A549 (cell line): ENCODE results near the gene KCNH2. TPM values are rescaled to one million over a fixed set of nuclear protein-coding genes. Genes with fewer than 3 reads are reported as not detected.

Experiments
- ATAC-seq, 2 experiments: fragments of 200-7000 bp in 1 of 2; fragments of >200 bp in 1 of 2; cut with Nextera tagmentation in 1 of 2; cut with Tn5 transposase in 1 of 2; 3 replicates each; pipeline versions ENCODE4 v1.8.0 to v1.9.1; 2018 to 2020; ENCODE audit warnings: mild to moderate bottlenecking in 1 of 2, moderate library complexity in 1 of 2
- CTCF ChIA-PET: fragments of 300-600 bp; sonication (Branson Sonifier 250); formaldehyde crosslinking; extraction: SDS; loops from one replicate; lab custom pipeline; 2021; ENCODE audit warnings: antibody characterized with exemption, inconsistent platforms; lab: Yijun Ruan, JAX
- POLR2A ChIA-PET: fragments of 350-600 bp; formaldehyde crosslinking; extraction: SDS; loops from one replicate; lab custom pipeline; 2021; ENCODE audit warnings: antibody characterized with exemption, inconsistent platforms; lab: Yijun Ruan, JAX
- DNase-seq, 2 experiments: peaks; one replicate each; pipeline versions ENCODE4 v3.0.0 to v3.0.0-alpha.2; 2011 to 2016; ENCODE audit warnings: low read depth in 1 of 2, low spot score in 1 of 2
- FAIRE-seq: peaks from 2 replicates; lab custom pipeline; 2011; peaks lifted over from hg19 to GRCh38; lab: Jason Lieb, UNC
- H3K27ac ChIP-seq, 2 experiments: fragments of >200 bp; sonication (Bioruptor Twin); formaldehyde crosslinking; 3 replicates each; pipeline ENCODE4 v1.5.1; 2016 to 2017
- H3K4me1 ChIP-seq: fragments of >200 bp; sonication (Bioruptor Twin); formaldehyde crosslinking; 3 replicates; pipeline ENCODE4 v1.6.1; 2016
- H3K4me2 ChIP-seq: fragments of >200 bp; sonication (Bioruptor Twin); formaldehyde crosslinking; 3 replicates; pipeline ENCODE4 v1.6.1; 2016
- H3K4me3 ChIP-seq: fragments of >200 bp; sonication (Bioruptor Twin); formaldehyde crosslinking; 3 replicates; pipeline ENCODE4 v1.5.1; 2016
- H3K9me3 ChIP-seq: fragments of >200 bp; sonication (Bioruptor Twin); formaldehyde crosslinking; 3 replicates; pipeline ENCODE4 v1.6.1; 2016
- BCL3 ChIP-seq: fragments of >200 bp; sonication (Bioruptor Twin); formaldehyde crosslinking; IDR thresholded peaks from 3 replicates; pipeline ENCODE4 v1.6.1; 2016
- BHLHE40 ChIP-seq: IDR thresholded peaks from 2 replicates; pipeline ENCODE4 v1.6.1; 2012; ENCODE audit warnings: low read depth, low read length, inconsistent platforms
- CBX8 ChIP-seq: fragments of 200-600 bp; sonication (generic); IDR thresholded peaks from 2 replicates; pipeline ENCODE4 v1.6.1; 2016
- CEBPB ChIP-seq, 2 experiments: fragments of >200 bp in 1 of 2; sonication (Bioruptor Twin) in 1 of 2; formaldehyde crosslinking in 1 of 2; IDR thresholded peaks; 2 replicates each; pipeline ENCODE4 v1.6.1; 2012 to 2016
- E2F6 ChIP-seq: IDR thresholded peaks from 2 replicates; pipeline ENCODE4 v1.6.1; 2012; ENCODE audit warnings: low read depth, borderline replicate concordance
- ELK1 ChIP-seq: fragments of 150-350 bp; IDR thresholded peaks from 2 replicates; pipeline ENCODE4 v1.6.1; 2014; ENCODE audit warnings: low read depth, mild to moderate bottlenecking, low read length
- FOSL2 ChIP-seq, 2 experiments: fragments of 450-650 bp in 1 of 2; fragments of >200 bp in 1 of 2; sonication (Bioruptor Twin) in 1 of 2; formaldehyde crosslinking; IDR thresholded peaks; 2 replicates each; pipeline versions ENCODE4 v1.5.0 to v1.6.1; 2016 to 2020; ENCODE audit warnings: mild to moderate bottlenecking in 1 of 2, moderate library complexity in 1 of 2
- GATA3 ChIP-seq: IDR thresholded peaks from 2 replicates; pipeline ENCODE4 v1.6.1; 2012; ENCODE audit warnings: borderline replicate concordance
- HES2 ChIP-seq: fragments of >200 bp; sonication (Bioruptor Twin); formaldehyde crosslinking; IDR thresholded peaks from 2 replicates; pipeline ENCODE4 v1.6.1; 2016
- HOXA7 ChIP-seq: fragments of 250-450 bp; sonication (Bioruptor Pico); IDR thresholded peaks from 2 replicates; pipeline ENCODE4 v1.5.0; 2020; ENCODE audit warnings: mild to moderate bottlenecking, moderate library complexity
- JUNB ChIP-seq: fragments of >200 bp; sonication (Bioruptor Twin); formaldehyde crosslinking; IDR thresholded peaks from 2 replicates; pipeline ENCODE4 v1.6.1; 2016
- KDM5A ChIP-seq: fragments of 200-600 bp; sonication (generic); IDR thresholded peaks from 2 replicates; pipeline ENCODE4 v1.6.1; 2016; ENCODE audit warnings: antibody characterized with exemption, mild to moderate bottlenecking
- MAFK ChIP-seq: fragments of 450-650 bp; IDR thresholded peaks from 2 replicates; pipeline ENCODE4 v1.6.1; 2014; ENCODE audit not compliant: partially characterized antibody
- MAX ChIP-seq: IDR thresholded peaks from 2 replicates; pipeline ENCODE4 v1.6.1; 2012
- MYC ChIP-seq: IDR thresholded peaks from 2 replicates; pipeline ENCODE4 v1.6.1; 2012; ENCODE audit warnings: mild to moderate bottlenecking, inconsistent platforms, low read length, improper control_type of control experiment, borderline replicate concordance
- NFE2L2 ChIP-seq: fragments of 150-350 bp; conservative IDR thresholded peaks from 2 replicates; pipeline ENCODE4 v1.6.1; 2014; ENCODE audit warnings: low read length
- NR3C1 ChIP-seq: fragments of >200 bp; sonication (Bioruptor Twin); formaldehyde crosslinking; IDR thresholded peaks from 3 replicates; pipeline ENCODE4 v1.6.1; 2017
- RARB ChIP-seq: fragments of 250-450 bp; sonication (Bioruptor Pico); IDR thresholded peaks from 2 replicates; pipeline ENCODE4 v1.8.0; 2021; ENCODE audit warnings: mild to moderate bottlenecking, moderate library complexity
- REST ChIP-seq: fragments of 200-600 bp; sonication (generic); IDR thresholded peaks from 2 replicates; pipeline ENCODE4 v1.6.1; 2016; ENCODE audit warnings: antibody characterized with exemption, mild to moderate bottlenecking, moderate library complexity
- RNF2 ChIP-seq: fragments of 200-600 bp; sonication (generic); IDR thresholded peaks from 2 replicates; pipeline ENCODE4 v1.6.1; 2016; ENCODE audit warnings: low read depth, mild to moderate bottlenecking, antibody characterized with exemption, moderate library complexity, borderline replicate concordance
- TFCP2L1 ChIP-seq: fragments of 250-450 bp; sonication (Bioruptor Pico); IDR thresholded peaks from 2 replicates; pipeline ENCODE4 v1.5.0; 2021; ENCODE audit warnings: mild to moderate bottlenecking
- TP53 ChIP-seq: fragments of 250-450 bp; sonication (Bioruptor Pico); IDR thresholded peaks from 2 replicates; pipeline ENCODE4 v1.5.0; 2021; ENCODE audit warnings: mild to moderate bottlenecking, moderate library complexity
- ZFP36 ChIP-seq: fragments of 450-650 bp; IDR thresholded peaks from 2 replicates; pipeline ENCODE4 v1.6.1; 2014; ENCODE audit warnings: borderline replicate concordance; ENCODE audit not compliant: partially characterized antibody
- ZNF302 ChIP-seq: fragments of 250-450 bp; sonication (Bioruptor Pico); IDR thresholded peaks from 2 replicates; pipeline ENCODE4 v1.9.0; 2021; ENCODE audit warnings: inconsistent platforms, mild to moderate bottlenecking, moderate library complexity
- WGBS: methylation state at CpG from one replicate; pipeline ENCODE4 v1.1.6; 2017; ENCODE audit errors: missing lambda C conversion rate; 5-methylcytosine and 5-hydroxymethylcytosine counted together
- polyA plus RNA-seq, 4 experiments: library from polyadenylated mRNA; depleted of rRNA in 3 of 4; stranded (reverse); fragments of >200 nt; fragmentation: RNase III in 1 of 4; extraction: RNeasy Plus Mini Kit Qiagen cat#74134 plus additional on column Dnase treatment in 1 of 4; gene quantifications; 2 replicates in 3 of 4; 3 replicates in 1 of 4; pipeline ENCODE4 v1.2.3, GENCODE V29; 2011 to 2017

KCNH2 gene
- polyA plus RNA-seq, 2 of the 4 experiments (the other 2 are of a cell fraction), result 0.26 to 0.41 TPM

GRCh38 chr7:151010307-151011096, 32.4 kb upstream of the KCNH2 start:
- H3K4me1 ChIP-seq, result peaks cover 23% of the 10 kb centered on the region; the same call in 1 of the 3 replicates
- 62% methylated on average over 15 of the region's 18 CpGs for WGBS
- no peak for TF ChIP-seq MAX
- TF ChIP-seq GATA3, result no peak
- TF ChIP-seq TFCP2L1 (CRISPR knock-in tag), result no peak
- TF ChIP-seq CBX8, result no peak
- TF ChIP-seq MAFK, result no peak
- TF ChIP-seq E2F6, result no peak
- no peak overlapping the region for H3K4me3 ChIP-seq
- FAIRE-seq (no peak), DNase-seq (no peak), ATAC-seq (peak; percentile 12 to 15; a peak in 2 of 6 replicates)
- H3K27ac ChIP-seq, result peak overlapping the region in 1 of 2 experiments; percentile 15; a peak in 3 of 6 replicates
- ChIA-PET POLR2A (no interaction called here), CTCF (interaction anchor here (0.7 to 11.2 kb wide), 15 partner anchors 10 to 113 kb away, joined by 3 to 110 read pairs (median 5); partner anchors contain the start of genes ABCB8 and ATG9B)
- peak overlapping the region; percentile 18; the same call in 2 of the 3 replicates for H3K4me2 ChIP-seq
- no peaks in the 10 kb centered on the region for H3K9me3 ChIP-seq

- H3K27ac ChIP-seq, result peak overlapping the region in 1 of 2 experiments; percentile 15; a peak in 3 of 6 replicates
- H3K9me3 ChIP-seq, result no peaks in the 10 kb centered on the region
- ChIA-PET CTCF (interaction anchor here (0.7 to 11.2 kb wide), 12 partner anchors 10 to 114 kb away, joined by 3 to 110 read pairs (median 6); partner anchors contain the start of genes ABCB8 and ATG9B), POLR2A (no interaction called here)
- WGBS, result no CpG with 5 or more reads among the region's 7 CpGs
- FAIRE-seq, result no peak
- H3K4me2 ChIP-seq, result peak overlapping the region; percentile 18; the same call in 2 of the 3 replicates
- no peak overlapping the region for H3K4me3 ChIP-seq
- H3K4me1 ChIP-seq, result peaks cover 23% of the 10 kb centered on the region; the same call in 1 of the 3 replicates
- TF ChIP-seq TP53 (CRISPR knock-in tag), result no peak
- TF ChIP-seq NFE2L2, result no peak
- TF ChIP-seq MYC, result no peak
- no peak for TF ChIP-seq ELK1
- TF ChIP-seq MAFK, result no peak
- no peak for TF ChIP-seq ZNF302 (CRISPR knock-in tag)
- TF ChIP-seq FOSL2 (IDR thresholded peaks at IDR 0.05), result no peak
- no peak for TF ChIP-seq FOSL2 (CRISPR knock-in tag; IDR thresholded peaks at IDR 0.05)
- no peak for TF ChIP-seq BCL3
- TF ChIP-seq JUNB, result no peak
- no peak for TF ChIP-seq REST
- no peak for TF ChIP-seq E2F6
- no peak for TF ChIP-seq RNF2
- no peak for TF ChIP-seq NR3C1
- TF ChIP-seq HES2, result no peak
- TF ChIP-seq ZFP36, result no peak
- TF ChIP-seq CEBPB (IDR thresholded peaks at IDR 0.05), result no peak
- no peak for TF ChIP-seq BHLHE40
- no peak for TF ChIP-seq RARB (CRISPR knock-in tag)
- no peak for TF ChIP-seq HOXA7 (CRISPR knock-in tag)
- no peak for TF ChIP-seq KDM5A
- no peak for DNase-seq
- ATAC-seq, result no peak
Observed at GRCh38 chr7:151010037-151010306, 31.9 kb upstream of the KCNH2 start.
